GM12878 (cell line): ENCODE results near the gene NUAK2. TPM values are rescaled to one million over a fixed set of nuclear protein-coding genes. Genes with fewer than 3 reads are reported as not detected.

Source experiments
- BHLHE40 ChIP-seq, 2 experiments: fragments of 450-650 bp in 1 of 2; IDR thresholded peaks; 2 replicates each; pipeline ENCODE4 v1.6.1; 2011 to 2017; ENCODE audit warnings: low read depth in 2 of 2, borderline replicate concordance in 1 of 2, improper control_type of control experiment in 1 of 2, low read length in 1 of 2, mild to moderate bottlenecking in 1 of 2
- CREB1 ChIP-seq: IDR thresholded peaks from 2 replicates; pipeline ENCODE4 v1.6.1; 2012; ENCODE audit warnings: low read depth, mild to moderate bottlenecking, inconsistent platforms
- EGR1 ChIP-seq, 2 experiments: IDR thresholded peaks; 1 replicate in 1 of 2; 2 replicates in 1 of 2; pipeline ENCODE4 v1.6.1; 2011 to 2012; ENCODE audit warnings: low read depth in 2 of 2, low read length in 2 of 2, borderline replicate concordance in 1 of 2, mild to moderate bottlenecking in 1 of 2, moderate library complexity in 1 of 2
- FOXK2 ChIP-seq: fragments of 450-650 bp; IDR thresholded peaks from 2 replicates; pipeline ENCODE4 v1.6.1; 2017; ENCODE audit warnings: mild to moderate bottlenecking, moderate library complexity
- IKZF2 ChIP-seq, 2 experiments: fragments of 450-650 bp; IDR thresholded peaks; 2 replicates each; pipeline ENCODE4 v1.6.1; 2017; ENCODE audit warnings: mild to moderate bottlenecking in 2 of 2, moderate library complexity in 2 of 2
- NR2C2 ChIP-seq: IDR thresholded peaks from 2 replicates; pipeline ENCODE4 v1.6.1; 2011; ENCODE audit warnings: borderline replicate concordance, low read depth; ENCODE audit not compliant: control insufficient read depth, insufficient read length
- POLR2A ChIP-seq: IDR thresholded peaks from 2 replicates; pipeline ENCODE4 v1.6.1; 2011; ENCODE audit warnings: low read depth, mild to moderate bottlenecking, low read length
- POLR2AphosphoS2 ChIP-seq: IDR thresholded peaks from 2 replicates; pipeline ENCODE4 v1.6.1; 2011; ENCODE audit warnings: low read depth, mild to moderate bottlenecking, low read length, improper control_type of control experiment, moderate library complexity
- RBBP5 ChIP-seq: fragments of 200-600 bp; sonication (generic); conservative IDR thresholded peaks from 2 replicates; pipeline ENCODE4 v1.6.1; 2016
- SP1 ChIP-seq: IDR thresholded peaks from one replicate; pipeline ENCODE4 v1.6.1; 2011; ENCODE audit warnings: low read depth, low read length
- SUZ12 ChIP-seq: fragments of 200-600 bp; sonication (generic); IDR thresholded peaks from one replicate; pipeline ENCODE4 v1.6.1; 2018; ENCODE audit warnings: antibody characterized with exemption, mild to moderate bottlenecking; ENCODE audit not compliant: unreplicated experiment
- WRNIP1 ChIP-seq: IDR thresholded peaks from 2 replicates; pipeline ENCODE4 v1.6.1; 2011; ENCODE audit warnings: low read depth, low read length, improper control_type of control experiment, borderline replicate concordance
- ZNF24 ChIP-seq: fragments of 450-650 bp; IDR thresholded peaks from 2 replicates; pipeline ENCODE4 v1.6.1; 2017; ENCODE audit warnings: antibody characterized with exemption, mild to moderate bottlenecking
- ZNF384 ChIP-seq: IDR thresholded peaks from 2 replicates; pipeline ENCODE4 v1.6.1; 2012; ENCODE audit warnings: low read depth, mild to moderate bottlenecking, low read length, improper control_type of control experiment, borderline replicate concordance
- polyA plus RNA-seq, 11 experiments: library from polyadenylated mRNA; depleted of rRNA in 4 of 11; unstranded in 6 of 11; stranded (reverse) in 5 of 11; fragments of >200 nt; fragmentation: Nextera tagmentation in 4 of 11; fragmentation: Illumina TruSeq in 1 of 11; extraction: Ambion mirVana in 4 of 11; extraction: Trizol in 1 of 11; gene quantifications; 1 replicate in 1 of 11; 2 replicates in 10 of 11; pipeline versions ENCODE4 v1.2.1 to v1.2.3, GENCODE V29; 2011 to 2016; ENCODE audit warnings: inconsistent platforms in 2 of 11, missing spikeins in 2 of 11, low read depth in 1 of 11
- total RNA-seq, 4 experiments: library from RNA; depleted of rRNA in 3 of 4; stranded (reverse); fragments of >200 nt in 3 of 4; fragmentation: Illumina TruSeq in 1 of 4; extraction: Trizol in 1 of 4; gene quantifications; 2 replicates each; pipeline versions ENCODE4 v1.2.1 to v1.2.3, GENCODE V29; 2013 to 2021
- TF ChIP-seq, protein P1 (sequence below): fragments of 450-650 bp; IDR thresholded peaks from 2 replicates; pipeline ENCODE4 v1.6.1; 2017; ENCODE audit warnings: mild to moderate bottlenecking, moderate library complexity
- TF ChIP-seq, protein P2 (sequence below): fragments of 450-650 bp; IDR thresholded peaks from 2 replicates; pipeline ENCODE4 v1.6.1; 2017; ENCODE audit warnings: antibody characterized with exemption, mild to moderate bottlenecking, moderate library complexity
- TF ChIP-seq, protein P3 (sequence below), 3 experiments: IDR thresholded peaks in 2 of 3; conservative IDR thresholded peaks in 1 of 3; 2 replicates each; pipeline ENCODE4 v1.5.1; 2011; ENCODE audit warnings: low read depth in 3 of 3, low read length in 3 of 3, mild to moderate bottlenecking in 3 of 3, control low read depth in 2 of 3, moderate library complexity in 2 of 3, inconsistent platforms in 1 of 3, mixed read lengths in 1 of 3; ENCODE audit not compliant: control insufficient read depth in 2 of 3, insufficient read depth in 1 of 3; ENCODE audit errors: extremely low read depth in 1 of 3
- TF ChIP-seq, protein P4 (sequence below): fragments of 150-350 bp; IDR thresholded peaks from 2 replicates; pipeline ENCODE4 v1.6.1; 2016; ENCODE audit warnings: low read depth, low read length

Gene NUAK2
- total and polyA plus RNA-seq, 10 of the 15 experiments (the other 5 are each of a cell fraction or from before 2014, with no cell fraction given), result 0.27 to 3.0 (median 1.2) TPM

DNA sequence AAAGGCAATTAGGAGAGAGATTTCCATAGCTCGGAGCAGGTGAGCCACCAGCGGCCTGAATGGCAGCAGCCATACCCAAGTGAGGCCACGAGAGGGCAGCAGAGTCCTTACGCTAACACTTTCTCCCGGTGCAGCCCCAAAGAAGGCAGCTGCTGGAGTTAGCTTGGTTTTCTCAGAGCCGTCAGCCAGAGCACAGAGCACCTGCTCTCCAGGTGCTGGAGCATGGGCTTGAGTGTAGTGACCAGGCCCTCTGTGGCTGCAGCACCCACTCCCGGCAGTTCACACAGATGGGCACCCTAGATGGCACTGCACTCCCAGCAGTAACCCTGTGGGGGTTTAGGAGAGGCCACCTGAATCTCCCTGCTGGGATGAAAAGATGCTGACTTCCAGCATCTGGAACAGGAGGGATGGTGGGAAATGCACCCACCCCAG, 48.0 kb downstream of the NUAK2 start (continued):
- TF ChIP-seq POLR2AphosphoS2 (no peak), RBBP5 (no peak), SP1 (no peak), FOXK2 (no peak), ZNF384 (no peak), CREB1 (no peak), IKZF2 (IDR thresholded peaks at IDR 0.05) (0 out of 4 replicates have a peak, but pooled peaks of 1 of the 2 experiments have one; percentile 12), POLR2A (no peak), ZNF24 (peak; percentile 78), NR2C2 (no peak), EGR1 (IDR thresholded peaks at IDR 0.05; ENCODE audit: borderline replicate concordance in 1 of 2, low read depth in 2 of 2, low read length in 2 of 2) (no peak), BHLHE40 (IDR thresholded peaks at IDR 0.05; ENCODE audit: borderline replicate concordance in 1 of 2, low read depth in 2 of 2, low read length in 1 of 2) (peak; percentile 55 to 57; a peak in 2 of 4 replicates), WRNIP1 (0 out of 2 replicates have a peak, but pooled peaks have one; percentile 80), SUZ12 (no peak)
- TF ChIP-seq, protein P1, sequence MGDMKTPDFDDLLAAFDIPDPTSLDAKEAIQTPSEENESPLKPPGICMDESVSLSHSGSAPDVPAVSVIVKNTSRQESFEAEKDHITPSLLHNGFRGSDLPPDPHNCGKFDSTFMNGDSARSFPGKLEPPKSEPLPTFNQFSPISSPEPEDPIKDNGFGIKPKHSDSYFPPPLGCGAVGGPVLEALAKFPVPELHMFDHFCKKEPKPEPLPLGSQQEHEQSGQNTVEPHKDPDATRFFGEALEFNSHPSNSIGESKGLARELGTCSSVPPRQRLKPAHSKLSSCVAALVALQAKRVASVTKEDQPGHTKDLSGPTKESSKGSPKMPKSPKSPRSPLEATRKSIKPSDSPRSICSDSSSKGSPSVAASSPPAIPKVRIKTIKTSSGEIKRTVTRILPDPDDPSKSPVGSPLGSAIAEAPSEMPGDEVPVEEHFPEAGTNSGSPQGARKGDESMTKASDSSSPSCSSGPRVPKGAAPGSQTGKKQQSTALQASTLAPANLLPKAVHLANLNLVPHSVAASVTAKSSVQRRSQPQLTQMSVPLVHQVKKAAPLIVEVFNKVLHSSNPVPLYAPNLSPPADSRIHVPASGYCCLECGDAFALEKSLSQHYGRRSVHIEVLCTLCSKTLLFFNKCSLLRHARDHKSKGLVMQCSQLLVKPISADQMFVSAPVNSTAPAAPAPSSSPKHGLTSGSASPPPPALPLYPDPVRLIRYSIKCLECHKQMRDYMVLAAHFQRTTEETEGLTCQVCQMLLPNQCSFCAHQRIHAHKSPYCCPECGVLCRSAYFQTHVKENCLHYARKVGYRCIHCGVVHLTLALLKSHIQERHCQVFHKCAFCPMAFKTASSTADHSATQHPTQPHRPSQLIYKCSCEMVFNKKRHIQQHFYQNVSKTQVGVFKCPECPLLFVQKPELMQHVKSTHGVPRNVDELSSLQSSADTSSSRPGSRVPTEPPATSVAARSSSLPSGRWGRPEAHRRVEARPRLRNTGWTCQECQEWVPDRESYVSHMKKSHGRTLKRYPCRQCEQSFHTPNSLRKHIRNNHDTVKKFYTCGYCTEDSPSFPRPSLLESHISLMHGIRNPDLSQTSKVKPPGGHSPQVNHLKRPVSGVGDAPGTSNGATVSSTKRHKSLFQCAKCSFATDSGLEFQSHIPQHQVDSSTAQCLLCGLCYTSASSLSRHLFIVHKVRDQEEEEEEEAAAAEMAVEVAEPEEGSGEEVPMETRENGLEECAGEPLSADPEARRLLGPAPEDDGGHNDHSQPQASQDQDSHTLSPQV, result no peak
- TF ChIP-seq, protein P2, sequence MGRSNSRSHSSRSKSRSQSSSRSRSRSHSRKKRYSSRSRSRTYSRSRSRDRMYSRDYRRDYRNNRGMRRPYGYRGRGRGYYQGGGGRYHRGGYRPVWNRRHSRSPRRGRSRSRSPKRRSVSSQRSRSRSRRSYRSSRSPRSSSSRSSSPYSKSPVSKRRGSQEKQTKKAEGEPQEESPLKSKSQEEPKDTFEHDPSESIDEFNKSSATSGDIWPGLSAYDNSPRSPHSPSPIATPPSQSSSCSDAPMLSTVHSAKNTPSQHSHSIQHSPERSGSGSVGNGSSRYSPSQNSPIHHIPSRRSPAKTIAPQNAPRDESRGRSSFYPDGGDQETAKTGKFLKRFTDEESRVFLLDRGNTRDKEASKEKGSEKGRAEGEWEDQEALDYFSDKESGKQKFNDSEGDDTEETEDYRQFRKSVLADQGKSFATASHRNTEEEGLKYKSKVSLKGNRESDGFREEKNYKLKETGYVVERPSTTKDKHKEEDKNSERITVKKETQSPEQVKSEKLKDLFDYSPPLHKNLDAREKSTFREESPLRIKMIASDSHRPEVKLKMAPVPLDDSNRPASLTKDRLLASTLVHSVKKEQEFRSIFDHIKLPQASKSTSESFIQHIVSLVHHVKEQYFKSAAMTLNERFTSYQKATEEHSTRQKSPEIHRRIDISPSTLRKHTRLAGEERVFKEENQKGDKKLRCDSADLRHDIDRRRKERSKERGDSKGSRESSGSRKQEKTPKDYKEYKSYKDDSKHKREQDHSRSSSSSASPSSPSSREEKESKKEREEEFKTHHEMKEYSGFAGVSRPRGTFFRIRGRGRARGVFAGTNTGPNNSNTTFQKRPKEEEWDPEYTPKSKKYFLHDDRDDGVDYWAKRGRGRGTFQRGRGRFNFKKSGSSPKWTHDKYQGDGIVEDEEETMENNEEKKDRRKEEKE, result no peak
- TF ChIP-seq, protein P3, sequence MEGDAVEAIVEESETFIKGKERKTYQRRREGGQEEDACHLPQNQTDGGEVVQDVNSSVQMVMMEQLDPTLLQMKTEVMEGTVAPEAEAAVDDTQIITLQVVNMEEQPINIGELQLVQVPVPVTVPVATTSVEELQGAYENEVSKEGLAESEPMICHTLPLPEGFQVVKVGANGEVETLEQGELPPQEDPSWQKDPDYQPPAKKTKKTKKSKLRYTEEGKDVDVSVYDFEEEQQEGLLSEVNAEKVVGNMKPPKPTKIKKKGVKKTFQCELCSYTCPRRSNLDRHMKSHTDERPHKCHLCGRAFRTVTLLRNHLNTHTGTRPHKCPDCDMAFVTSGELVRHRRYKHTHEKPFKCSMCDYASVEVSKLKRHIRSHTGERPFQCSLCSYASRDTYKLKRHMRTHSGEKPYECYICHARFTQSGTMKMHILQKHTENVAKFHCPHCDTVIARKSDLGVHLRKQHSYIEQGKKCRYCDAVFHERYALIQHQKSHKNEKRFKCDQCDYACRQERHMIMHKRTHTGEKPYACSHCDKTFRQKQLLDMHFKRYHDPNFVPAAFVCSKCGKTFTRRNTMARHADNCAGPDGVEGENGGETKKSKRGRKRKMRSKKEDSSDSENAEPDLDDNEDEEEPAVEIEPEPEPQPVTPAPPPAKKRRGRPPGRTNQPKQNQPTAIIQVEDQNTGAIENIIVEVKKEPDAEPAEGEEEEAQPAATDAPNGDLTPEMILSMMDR (IDR thresholded peaks at IDR 0.05 in 2 of 3, conservative IDR thresholded peaks at IDR 0.05 in 1 of 3; ENCODE audit: control insufficient read depth in 2 of 3, extremely low read depth in 1 of 3, insufficient read depth in 1 of 3, low read depth in 3 of 3, low read length in 3 of 3), result peak; percentile 92 to 98 (median 98)
- TF ChIP-seq, protein P4, sequence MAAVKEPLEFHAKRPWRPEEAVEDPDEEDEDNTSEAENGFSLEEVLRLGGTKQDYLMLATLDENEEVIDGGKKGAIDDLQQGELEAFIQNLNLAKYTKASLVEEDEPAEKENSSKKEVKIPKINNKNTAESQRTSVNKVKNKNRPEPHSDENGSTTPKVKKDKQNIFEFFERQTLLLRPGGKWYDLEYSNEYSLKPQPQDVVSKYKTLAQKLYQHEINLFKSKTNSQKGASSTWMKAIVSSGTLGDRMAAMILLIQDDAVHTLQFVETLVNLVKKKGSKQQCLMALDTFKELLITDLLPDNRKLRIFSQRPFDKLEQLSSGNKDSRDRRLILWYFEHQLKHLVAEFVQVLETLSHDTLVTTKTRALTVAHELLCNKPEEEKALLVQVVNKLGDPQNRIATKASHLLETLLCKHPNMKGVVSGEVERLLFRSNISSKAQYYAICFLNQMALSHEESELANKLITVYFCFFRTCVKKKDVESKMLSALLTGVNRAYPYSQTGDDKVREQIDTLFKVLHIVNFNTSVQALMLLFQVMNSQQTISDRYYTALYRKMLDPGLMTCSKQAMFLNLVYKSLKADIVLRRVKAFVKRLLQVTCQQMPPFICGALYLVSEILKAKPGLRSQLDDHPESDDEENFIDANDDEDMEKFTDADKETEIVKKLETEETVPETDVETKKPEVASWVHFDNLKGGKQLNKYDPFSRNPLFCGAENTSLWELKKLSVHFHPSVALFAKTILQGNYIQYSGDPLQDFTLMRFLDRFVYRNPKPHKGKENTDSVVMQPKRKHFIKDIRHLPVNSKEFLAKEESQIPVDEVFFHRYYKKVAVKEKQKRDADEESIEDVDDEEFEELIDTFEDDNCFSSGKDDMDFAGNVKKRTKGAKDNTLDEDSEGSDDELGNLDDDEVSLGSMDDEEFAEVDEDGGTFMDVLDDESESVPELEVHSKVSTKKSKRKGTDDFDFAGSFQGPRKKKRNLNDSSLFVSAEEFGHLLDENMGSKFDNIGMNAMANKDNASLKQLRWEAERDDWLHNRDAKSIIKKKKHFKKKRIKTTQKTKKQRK, result no peak
